Natural killer cell treated with Interleukin-12 subunit alpha and Interleukin-12 subunit beta and Interleukin-15 and Interleukin-18, amount 100 ng/mL, for 72 hours (primary cell): ENCODE results near the gene PPIE. TPM values are rescaled to one million over a fixed set of nuclear protein-coding genes. Genes with fewer than 3 reads are reported as not detected.

ENCODE experiments used
- ATAC-seq, 2 donors: fragments of 150-1000 bp; cut with Tn5 transposase in 1 of 2; sonication (Bioruptor Pico), chemical (Tn5 transposase) in 1 of 2; 2 replicates each; pipeline ENCODE4 v1.10.0; 2021
- DNase-seq: peaks from one replicate; pipeline ENCODE4 v3.0.0; 2022; ENCODE audit warnings: low spot score
- H3K27ac Mint-ChIP-seq, 2 donors: 1 replicate in 1 of 2; 2 replicates in 1 of 2; pipeline ENCODE4 v1.8.0; 2022; ENCODE audit warnings: mixed read lengths in 2 of 2, mild to moderate bottlenecking in 1 of 2, moderate library complexity in 1 of 2
- H3K27me3 Mint-ChIP-seq, 2 donors: 1 replicate in 1 of 2; 2 replicates in 1 of 2; pipeline ENCODE4 v1.8.0; 2022; ENCODE audit warnings: mixed read lengths in 2 of 2
- H3K36me3 Mint-ChIP-seq: one replicate; pipeline ENCODE4 v1.8.0; 2022; ENCODE audit warnings: mixed read lengths
- H3K4me1 Mint-ChIP-seq, 2 donors: 1 replicate in 1 of 2; 2 replicates in 1 of 2; pipeline ENCODE4 v1.8.0; 2022; ENCODE audit warnings: low read depth in 2 of 2, mixed read lengths in 2 of 2, mild to moderate bottlenecking in 1 of 2
- H3K4me3 Mint-ChIP-seq: one replicate; pipeline ENCODE4 v1.8.0; 2022; ENCODE audit warnings: mixed read lengths
- H3K9me3 Mint-ChIP-seq: 2 replicates; pipeline ENCODE4 v1.8.0; 2022; ENCODE audit warnings: mixed read lengths
- total RNA-seq, 2 donors: library from RNA; stranded (reverse); gene quantifications; one replicate each; pipeline ENCODE4 v1.2.3, GENCODE V29; 2022

PPIE gene
- total RNA-seq: 10 to 100 TPM; 60.0 to 61.2 TPM

DNA sequence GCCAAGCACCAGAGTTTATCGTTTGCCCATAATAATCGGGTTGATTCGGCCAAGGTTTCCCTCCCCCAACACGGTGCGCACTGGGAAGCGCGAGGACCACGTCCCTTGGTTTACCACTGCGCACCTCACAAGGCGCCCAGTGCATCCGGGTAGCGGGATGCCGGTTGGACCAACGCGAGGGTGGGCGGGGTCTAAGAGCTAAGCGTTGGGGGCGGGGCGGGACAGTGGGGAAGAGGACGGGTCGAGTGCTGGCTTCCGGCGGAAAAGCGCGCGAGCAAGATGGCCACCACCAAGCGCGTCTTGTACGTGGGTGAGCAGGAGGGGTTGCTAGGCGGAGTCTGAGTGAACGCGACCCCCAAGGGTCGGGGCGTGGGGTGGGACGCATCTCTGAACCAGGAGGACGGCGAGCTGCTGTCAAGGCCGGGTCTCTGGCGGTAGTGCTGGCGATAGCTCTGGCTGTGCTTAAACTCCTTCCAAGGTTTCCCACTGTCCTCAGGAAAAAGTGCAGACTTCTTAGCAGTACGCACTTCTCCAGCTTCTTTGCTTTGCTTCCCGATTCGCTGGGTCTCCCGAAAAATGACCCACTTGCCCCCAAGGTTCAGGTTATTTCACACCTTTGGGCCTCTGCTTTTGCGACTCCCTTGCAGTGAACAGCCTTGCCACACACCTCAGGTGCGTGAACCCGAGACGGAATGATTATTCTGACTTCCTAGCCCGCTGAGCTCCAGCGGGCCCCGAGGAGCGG lies at the start of gene PPIE:
TSS of gene PPIE (plus strand) at position 261 of the 745 bp plus-strand sequence. CDS start at position 280, 19 bp downstream.
- Mint-ChIP-seq H3K27ac (peak within 1 kb of the TSS; percentile 76 to 92), H3K4me3 (peak within 1 kb of the TSS; percentile 90), H3K9me3 (peaks cover 5% of the 10 kb centered on the region), H3K27me3 (peaks cover 0 to 2% of the 10 kb centered on the region in 2 donors), H3K4me1 (peaks cover 40 to 41% of the 10 kb centered on the region in 2 donors), H3K36me3 (peaks cover 10% of the 10 kb centered on the region)
- DNase-seq (peak; percentile 94), ATAC-seq (peak; percentile 99)

DNA sequence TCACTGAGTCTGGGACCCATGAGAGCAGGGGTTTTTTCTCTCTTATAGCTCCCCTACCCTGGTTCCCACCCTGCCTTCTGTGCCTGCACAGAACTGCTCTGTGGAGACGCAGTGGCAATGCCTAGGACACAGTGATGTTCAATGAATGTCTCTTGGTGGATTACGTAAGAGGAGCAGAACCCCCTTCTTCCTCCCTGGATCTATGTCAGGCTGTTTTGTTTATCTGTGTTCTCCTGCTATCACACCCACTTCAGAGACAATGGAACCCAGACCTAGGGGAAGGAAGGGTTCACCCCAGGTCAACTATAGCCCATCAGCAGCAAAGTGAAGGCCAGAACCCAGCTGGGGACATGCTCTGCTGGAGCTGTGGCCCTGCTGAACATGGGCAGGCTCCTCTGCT lies 49.5 kb upstream of the PPIE start:
- H3K27me3 Mint-ChIP-seq: peaks cover 35 to 51% of the 10 kb centered on the region in 2 donors
- no peaks in the 10 kb centered on the region for H3K9me3 Mint-ChIP-seq
- H3K4me3 Mint-ChIP-seq: no peak overlapping the region
- no peak for ATAC-seq
- no peak for DNase-seq
- peaks cover 18 to 27% of the 10 kb centered on the region in 2 donors for H3K4me1 Mint-ChIP-seq
- H3K36me3 Mint-ChIP-seq: no peaks in the 10 kb centered on the region
- no peak overlapping the region for H3K27ac Mint-ChIP-seq

DNA sequence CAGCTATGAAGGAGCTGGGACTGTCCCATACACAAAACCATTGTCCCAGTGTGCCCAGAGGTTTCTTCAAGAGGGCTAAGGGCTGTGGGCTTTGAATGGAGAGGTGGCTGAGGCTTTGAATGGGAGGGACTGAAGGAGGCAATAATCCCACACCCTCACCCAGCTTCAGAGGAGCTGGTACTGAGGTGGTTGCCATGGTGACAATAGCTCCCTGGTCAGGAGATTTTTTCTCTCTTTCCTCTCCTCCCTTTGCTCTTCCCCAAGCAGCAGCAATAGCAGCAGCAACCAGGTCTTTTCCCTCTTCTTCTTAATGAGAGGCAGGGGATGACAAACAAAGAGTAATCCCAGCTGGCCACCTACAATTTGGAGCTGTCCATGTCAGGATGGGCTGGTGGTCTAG lies 49.0 kb upstream of the PPIE start:
- H3K4me1 Mint-ChIP-seq: peaks cover 16 to 25% of the 10 kb centered on the region in 2 donors
- peaks cover 35 to 48% of the 10 kb centered on the region in 2 donors for H3K27me3 Mint-ChIP-seq
- no peak for DNase-seq
- no peak overlapping the region for H3K27ac Mint-ChIP-seq
- ATAC-seq: no peak
- H3K9me3 Mint-ChIP-seq: no peaks in the 10 kb centered on the region
- H3K4me3 Mint-ChIP-seq: peak overlapping the region; percentile 68
- no peaks in the 10 kb centered on the region for H3K36me3 Mint-ChIP-seq

DNA sequence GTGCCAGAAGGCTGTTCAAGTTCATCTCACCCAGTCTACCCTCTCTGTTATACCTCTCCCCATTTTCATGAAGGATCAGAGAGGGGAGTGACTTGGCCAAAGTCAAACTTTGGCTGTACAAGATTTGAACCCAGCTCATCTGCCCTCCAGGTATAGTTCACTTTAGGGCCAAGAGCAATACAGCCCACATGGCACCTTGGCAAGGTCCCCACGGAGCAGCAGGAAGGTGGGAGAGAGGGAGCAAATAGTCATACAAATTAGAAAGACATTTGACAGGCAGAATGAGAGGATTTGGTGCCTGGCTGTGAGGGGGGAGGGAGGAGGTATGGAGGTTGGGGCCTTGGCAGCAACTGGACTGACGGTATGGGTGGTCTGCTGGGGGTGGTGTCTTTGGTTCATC lies 48.5 kb upstream of the PPIE start:
- Mint-ChIP-seq H3K4me3 (peak overlapping the region; percentile 68), H3K9me3 (no peaks in the 10 kb centered on the region), H3K4me1 (peaks cover 16 to 23% of the 10 kb centered on the region in 2 donors), H3K36me3 (no peaks in the 10 kb centered on the region), H3K27me3 (peaks cover 33 to 47% of the 10 kb centered on the region in 2 donors), H3K27ac (no peak overlapping the region)
- ATAC-seq: no peak
- no peak for DNase-seq

DNA sequence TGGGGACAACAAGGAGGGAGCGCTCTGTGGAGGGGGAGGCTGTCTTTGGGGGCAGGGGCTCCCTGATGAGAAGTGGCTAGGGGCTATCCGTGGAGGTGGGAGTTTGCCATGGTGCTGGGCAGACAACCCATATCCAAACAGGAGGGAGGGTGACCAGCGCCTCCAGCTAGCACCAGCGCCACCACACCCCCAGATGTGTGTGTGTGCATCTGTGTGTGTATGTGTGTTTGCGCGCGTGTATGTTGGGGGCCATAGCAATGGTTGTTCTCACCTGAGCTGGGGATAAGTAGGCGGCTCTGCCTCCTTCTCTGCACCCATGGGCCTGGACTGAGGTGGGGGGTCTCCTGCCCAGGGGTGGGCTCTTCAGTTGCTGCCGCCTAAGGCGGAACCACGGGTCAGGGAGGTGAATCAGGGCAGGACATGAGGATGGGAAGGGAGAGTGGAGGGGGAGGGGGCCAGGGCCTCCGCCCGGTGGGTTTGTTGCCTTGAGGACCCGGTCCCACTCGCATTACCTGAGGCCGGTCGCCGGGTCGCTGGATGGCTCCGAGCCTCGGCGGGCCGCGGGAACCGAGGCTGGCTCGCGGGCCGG lies 47.8 kb upstream of the PPIE start:
- DNase-seq (no peak), ATAC-seq (no peak)
- Mint-ChIP-seq H3K36me3 (no peaks in the 10 kb centered on the region), H3K4me3 (peak overlapping the region; percentile 68), H3K27ac (no peak overlapping the region), H3K4me1 (peaks cover 17 to 23% of the 10 kb centered on the region in 2 donors), H3K27me3 (peaks cover 33 to 49% of the 10 kb centered on the region in 2 donors), H3K9me3 (no peaks in the 10 kb centered on the region)

- Mint-ChIP-seq H3K4me1 (peaks cover 17 to 23% of the 10 kb centered on the region in 2 donors), H3K36me3 (no peaks in the 10 kb centered on the region), H3K9me3 (no peaks in the 10 kb centered on the region), H3K27ac (no peak within 1 kb of the TSS), H3K4me3 (peak within 1 kb of the TSS; percentile 68), H3K27me3 (peaks cover 32 to 46% of the 10 kb centered on the region in 2 donors)
- DNase-seq (peak; percentile 90), ATAC-seq (peak; percentile 97 to 99)
These were observed 47.1 kb upstream of the PPIE start, which contains the start of gene HPCAL4 for GRCh38 chr1:39691383-39692151. HPCAL4 (minus strand) TSS chr1:39691433; CDS start chr1:39684603, 6,830 bp downstream.

DNA sequence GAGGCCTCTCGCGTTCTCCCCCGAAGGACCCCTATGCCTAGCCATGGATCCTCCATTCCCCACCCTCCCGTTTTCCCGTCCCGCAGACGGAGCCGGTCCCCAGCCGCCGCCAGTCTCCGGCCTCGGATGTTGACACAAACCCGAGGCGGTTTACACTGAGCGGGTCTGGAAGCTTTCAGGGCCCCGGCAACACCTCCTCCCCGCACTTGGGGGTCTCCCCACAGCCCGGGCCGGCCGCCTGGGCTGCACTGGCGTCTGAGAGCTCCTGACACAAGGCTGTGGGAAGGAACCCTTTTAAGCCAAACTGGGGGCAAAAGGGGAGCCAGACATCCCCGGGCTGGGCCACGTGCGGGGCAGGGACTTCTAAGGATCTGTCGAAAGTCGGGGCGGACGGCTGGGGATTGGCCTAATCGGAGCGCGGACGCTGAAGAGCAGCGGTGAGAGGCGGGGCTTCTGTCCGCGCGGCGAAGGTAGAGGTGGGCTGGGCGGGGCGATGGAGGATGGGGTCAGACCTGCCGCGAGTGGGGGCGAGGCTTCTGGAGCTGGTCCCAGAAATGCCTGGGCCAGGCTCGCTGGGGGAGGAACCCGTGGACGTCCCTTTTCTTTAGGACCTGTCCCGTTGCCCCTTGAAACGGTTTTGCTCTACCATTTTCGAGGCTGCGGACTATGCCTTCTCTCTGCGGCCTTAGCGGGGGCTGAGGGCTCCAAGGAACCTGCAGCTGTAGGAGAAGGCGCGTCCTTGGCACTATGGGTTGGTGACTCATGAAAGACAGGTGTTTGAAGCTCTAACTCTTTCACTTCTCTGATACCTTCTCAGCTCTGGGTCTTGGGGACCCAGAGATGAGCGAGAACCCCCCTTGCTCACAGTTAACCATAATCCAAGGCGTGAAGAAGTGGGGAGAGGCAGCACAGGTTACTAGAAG lies 46.3 kb upstream of the PPIE start:
- ATAC-seq: no peak
- H3K36me3 Mint-ChIP-seq: no peaks in the 10 kb centered on the region
- no peak for DNase-seq
- peaks cover 36 to 50% of the 10 kb centered on the region in 2 donors for H3K27me3 Mint-ChIP-seq
- H3K4me3 Mint-ChIP-seq: peak overlapping the region; percentile 25
- peaks cover 17 to 23% of the 10 kb centered on the region in 2 donors for H3K4me1 Mint-ChIP-seq
- H3K9me3 Mint-ChIP-seq: no peaks in the 10 kb centered on the region
- no peak overlapping the region for H3K27ac Mint-ChIP-seq

- no peaks in the 10 kb centered on the region for H3K36me3 Mint-ChIP-seq
- no peak overlapping the region for H3K4me3 Mint-ChIP-seq
- no peak for ATAC-seq
- peaks cover 17 to 18% of the 10 kb centered on the region in 2 donors for H3K4me1 Mint-ChIP-seq
- no peaks in the 10 kb centered on the region for H3K9me3 Mint-ChIP-seq
- no peak overlapping the region for H3K27ac Mint-ChIP-seq
- H3K27me3 Mint-ChIP-seq: peaks cover 27 to 48% of the 10 kb centered on the region in 2 donors
- no peak for DNase-seq
These were observed 44.7 kb upstream of the PPIE start for GRCh38 chr1:39694026-39694425.

- ATAC-seq (no peak), DNase-seq (no peak)
- peaks cover 27 to 44% of the 10 kb centered on the region in 2 donors for H3K27me3 Mint-ChIP-seq
- H3K4me1 Mint-ChIP-seq: peaks cover 15 to 18% of the 10 kb centered on the region in 2 donors
- H3K9me3 Mint-ChIP-seq: no peaks in the 10 kb centered on the region
- no peaks in the 10 kb centered on the region for H3K36me3 Mint-ChIP-seq
- no peak overlapping the region for H3K27ac Mint-ChIP-seq
- no peak overlapping the region for H3K4me3 Mint-ChIP-seq
These were observed 43.7 kb upstream of the PPIE start for GRCh38 chr1:39695016-39695415.

DNA sequence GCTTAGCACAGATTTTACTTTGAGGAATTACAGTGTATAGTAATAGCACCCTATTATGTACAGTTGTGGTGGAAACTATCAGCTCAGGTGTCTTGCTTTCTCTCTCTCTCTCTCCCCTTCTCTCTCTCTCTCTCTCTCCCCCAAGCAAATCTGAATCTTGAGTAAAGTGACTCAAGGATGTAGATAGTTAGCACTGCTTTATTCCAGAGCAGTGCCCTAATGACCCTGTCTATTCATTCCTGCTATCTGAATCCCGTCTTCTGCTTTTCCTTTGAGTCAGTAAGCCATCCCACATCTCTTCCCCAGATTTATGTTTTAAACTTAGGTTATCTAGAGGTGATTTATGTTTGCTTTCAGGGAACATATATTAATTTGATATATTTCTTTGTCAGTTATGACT lies 42.2 kb upstream of the PPIE start:
- Mint-ChIP-seq H3K36me3 (no peaks in the 10 kb centered on the region), H3K27ac (no peak overlapping the region), H3K4me3 (no peak overlapping the region), H3K9me3 (no peaks in the 10 kb centered on the region), H3K27me3 (peaks cover 26 to 44% of the 10 kb centered on the region in 2 donors), H3K4me1 (peaks cover 4 to 6% of the 10 kb centered on the region in 2 donors)
- DNase-seq (no peak), ATAC-seq (no peak)

- Mint-ChIP-seq H3K9me3 (no peaks in the 10 kb centered on the region), H3K4me3 (no peak overlapping the region), H3K4me1 (peaks cover 2 to 4% of the 10 kb centered on the region in 2 donors), H3K27ac (no peak overlapping the region), H3K27me3 (peaks cover 26 to 44% of the 10 kb centered on the region in 2 donors), H3K36me3 (no peaks in the 10 kb centered on the region)
- ATAC-seq: no peak
- DNase-seq: no peak
These were observed 40.1 kb upstream of the PPIE start for GRCh38 chr1:39698568-39698967.

- peaks cover 2 to 4% of the 10 kb centered on the region in 2 donors for H3K4me1 Mint-ChIP-seq
- no peaks in the 10 kb centered on the region for H3K9me3 Mint-ChIP-seq
- H3K4me3 Mint-ChIP-seq: no peak overlapping the region
- no peak overlapping the region for H3K27ac Mint-ChIP-seq
- H3K27me3 Mint-ChIP-seq: peaks cover 22 to 44% of the 10 kb centered on the region in 2 donors
- no peaks in the 10 kb centered on the region for H3K36me3 Mint-ChIP-seq
- no peak for ATAC-seq
- DNase-seq: no peak
These were observed 39.3 kb upstream of the PPIE start for GRCh38 chr1:39699419-39699818.

DNA sequence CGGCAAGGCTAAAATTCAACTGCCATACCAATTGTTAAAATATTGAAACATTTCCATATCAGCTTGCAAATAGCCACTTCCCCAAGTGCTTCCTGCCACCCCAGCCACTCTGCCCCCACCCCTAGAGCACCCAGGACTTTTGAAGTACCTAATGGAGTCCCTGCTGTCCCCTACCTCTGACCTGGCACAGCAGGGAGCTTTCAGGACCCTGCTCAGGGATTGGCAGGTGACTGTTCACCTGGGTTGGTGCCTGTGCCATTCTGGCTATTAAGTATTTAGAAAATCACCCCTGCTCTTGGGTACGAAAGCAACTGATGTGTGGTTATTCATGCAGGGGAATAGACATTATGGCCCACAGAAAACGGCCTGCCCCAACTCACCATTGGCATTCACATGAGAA lies 38.3 kb upstream of the PPIE start:
- no peaks in the 10 kb centered on the region for H3K4me1 Mint-ChIP-seq
- no peaks in the 10 kb centered on the region for H3K9me3 Mint-ChIP-seq
- H3K36me3 Mint-ChIP-seq: no peaks in the 10 kb centered on the region
- H3K27me3 Mint-ChIP-seq: peaks cover 22 to 38% of the 10 kb centered on the region in 2 donors
- no peak overlapping the region for H3K4me3 Mint-ChIP-seq
- ATAC-seq: no peak
- H3K27ac Mint-ChIP-seq: no peak overlapping the region
- no peak for DNase-seq
